HCT116 (cell line): ENCODE data around the gene FRMD8. TPM values are rescaled to one million over a fixed set of nuclear protein-coding genes. Genes with fewer than 3 reads are reported as not detected.

Source experiments
- ATAC-seq: fragments of 200-7000 bp; cut with Tn5 transposase; 2 replicates; pipeline ENCODE4 v1.9.1; 2020; ENCODE audit warnings: mild to moderate bottlenecking, moderate library complexity
- BruUV-seq: library from RNA; stranded (reverse); fragments of 400-500 nt; replicated peaks from 2 replicates; lab custom pipeline; 2021; lab: Mats Ljungman, UMichigan
- CTCF ChIA-PET: fragments of 300-600 bp; sonication (Branson Sonifier 250); formaldehyde crosslinking; loops from one replicate; lab custom pipeline; 2021; ENCODE audit warnings: antibody characterized with exemption; lab: Charles Lee
- POLR2A ChIA-PET: fragments of 300-600, 350-600 bp; sonication (Branson Sonifier 250); formaldehyde crosslinking; loops from one replicate; lab custom pipeline; 2021; ENCODE audit warnings: antibody characterized with exemption; lab: Charles Lee
- RAD21 ChIA-PET, 2 experiments: fragments of 300-600 bp; sonication (Branson Sonifier 250); formaldehyde crosslinking; loops; one replicate each; lab custom pipeline; 2023; ENCODE audit warnings: low total read pairs in 2 of 2; ENCODE audit not compliant: uncharacterized antibody in 2 of 2, unreplicated experiment in 2 of 2, low non-redundant PET in 1 of 2; lab: Charles Lee
- DNase-seq: peaks from one replicate; pipeline ENCODE4 v3.0.0-alpha.2; 2010; ENCODE audit warnings: low read depth, low spot score
- H2AFZ ChIP-seq: fragments of 200-600 bp; shearing (Covaris generic), sonication (generic); 2 replicates; pipeline ENCODE4 v1.6.1; 2017; ENCODE audit warnings: low read depth, mixed run types, mixed read lengths, antibody characterized with exemption, low read length; ENCODE audit not compliant: poor library complexity, severe bottlenecking
- H3K27ac ChIP-seq: 2 replicates; pipeline ENCODE4 v1.5.1; 2012; ENCODE audit warnings: low read depth, low read length
- H3K27me3 ChIP-seq: fragments of 200-600 bp; sonication (generic); 2 replicates; pipeline ENCODE4 v1.6.1; 2016; ENCODE audit warnings: mixed run types, low read length, mixed read lengths; ENCODE audit not compliant: insufficient read depth
- H3K36me3 ChIP-seq, 2 experiments: fragments of 200-500 bp in 1 of 2; fragments of 200-600 bp in 1 of 2; sonication (Bioruptor generic) in 1 of 2; sonication (generic) in 1 of 2; 2 replicates each; pipeline versions ENCODE4 v1.5.1 to v1.6.1; 2014 to 2016; ENCODE audit warnings: low read length in 2 of 2, inconsistent platforms in 1 of 2, mixed read lengths in 1 of 2, mixed run types in 1 of 2; ENCODE audit not compliant: insufficient read depth in 2 of 2, control insufficient read depth in 1 of 2
- H3K4me1 ChIP-seq, 2 experiments: fragments of 200-600 bp in 1 of 2; sonication (generic) in 1 of 2; 2 replicates each; pipeline versions ENCODE4 v1.5.1 to v1.6.1; 2012 to 2017; ENCODE audit warnings: low read length in 2 of 2, inconsistent platforms in 1 of 2, mild to moderate bottlenecking in 1 of 2, mixed read lengths in 1 of 2, mixed run types in 1 of 2, moderate library complexity in 1 of 2; ENCODE audit not compliant: insufficient read depth in 2 of 2, control insufficient read depth in 1 of 2
- H3K4me2 ChIP-seq: fragments of 200-600 bp; sonication (generic); 2 replicates; pipeline ENCODE4 v1.6.1; 2017; ENCODE audit warnings: mixed run types, low read length, mixed read lengths
- H3K4me3 ChIP-seq, 2 experiments: fragments of 200-600 bp in 1 of 2; sonication (generic) in 1 of 2; replicated peaks in 1 of 2; 2 replicates each; pipeline ENCODE4 v1.5.1; 2011 to 2016; ENCODE audit warnings: low read length in 2 of 2, control low read depth in 1 of 2, low read depth in 1 of 2, mild to moderate bottlenecking in 1 of 2, mixed read lengths in 1 of 2, mixed run types in 1 of 2
- H3K79me2 ChIP-seq: fragments of 200-600 bp; sonication (generic); 2 replicates; pipeline ENCODE4 v1.6.1; 2017; ENCODE audit warnings: mild to moderate bottlenecking, mixed run types, low read length, moderate library complexity, mixed read lengths; ENCODE audit not compliant: insufficient read depth
- H3K9ac ChIP-seq: fragments of 200-600 bp; sonication (generic); 2 replicates; pipeline ENCODE4 v1.6.1; 2016; ENCODE audit warnings: low read length, mixed read lengths
- H3K9me2 ChIP-seq: fragments of 200-600 bp; sonication (generic), shearing (Covaris generic); 2 replicates; pipeline ENCODE4 v1.6.1; 2017; ENCODE audit warnings: mixed run types, mild to moderate bottlenecking, moderate library complexity; ENCODE audit not compliant: insufficient read depth
- H3K9me3 ChIP-seq, 2 experiments: fragments of 200-500 bp in 1 of 2; fragments of 200-600 bp in 1 of 2; sonication (Bioruptor generic) in 1 of 2; sonication (generic) in 1 of 2; 2 replicates each; pipeline ENCODE4 v1.6.1; 2014 to 2017; ENCODE audit warnings: low read length in 2 of 2, mixed read lengths in 2 of 2, inconsistent platforms in 1 of 2, low read depth in 1 of 2, mild to moderate bottlenecking in 1 of 2, mixed run types in 1 of 2, moderate library complexity in 1 of 2; ENCODE audit not compliant: control insufficient read depth in 1 of 2, insufficient read depth in 1 of 2
- H4K20me1 ChIP-seq: fragments of 200-600 bp; sonication (generic), shearing (Covaris generic); 2 replicates; pipeline ENCODE4 v1.6.1; 2017; ENCODE audit warnings: mixed run types, mild to moderate bottlenecking, moderate library complexity; ENCODE audit not compliant: insufficient read depth
- CEBPB ChIP-seq: IDR thresholded peaks from 2 replicates; pipeline ENCODE4 v1.6.1; 2012; ENCODE audit warnings: low read depth
- CTCF ChIP-seq, 3 experiments: fragments of 200-600 bp in 1 of 3; sonication (generic) in 1 of 3; IDR thresholded peaks in 2 of 3; conservative IDR thresholded peaks in 1 of 3; 2 replicates each; pipeline ENCODE4 v1.5.1; 2012 to 2017; ENCODE audit warnings: low read depth in 2 of 3, low read length in 2 of 3, antibody characterized with exemption in 1 of 3, borderline replicate concordance in 1 of 3, control low read depth in 1 of 3, mild to moderate bottlenecking in 1 of 3, mixed read lengths in 1 of 3, mixed run types in 1 of 3, moderate library complexity in 1 of 3; ENCODE audit not compliant: insufficient read depth in 1 of 3
- EZH2phosphoT487 ChIP-seq: fragments of 200-600 bp; IDR thresholded peaks from 2 replicates; pipeline ENCODE4 v1.6.1; 2018; ENCODE audit warnings: antibody characterized with exemption, borderline replicate concordance
- JUND ChIP-seq: IDR thresholded peaks from 2 replicates; pipeline ENCODE4 v1.6.1; 2012
- POLR2A ChIP-seq: IDR thresholded peaks from 2 replicates; pipeline ENCODE4 v1.7.0; 2011; ENCODE audit warnings: borderline replicate concordance; ENCODE audit not compliant: insufficient read depth, insufficient read length; ENCODE audit errors: extremely low read depth
- POLR2AphosphoS5 ChIP-seq: IDR thresholded peaks from 2 replicates; pipeline ENCODE4 v1.6.1; 2011; ENCODE audit warnings: mild to moderate bottlenecking, low read depth, low read length, moderate library complexity
- RAD21 ChIP-seq: IDR thresholded peaks from 2 replicates; pipeline ENCODE4 v1.6.1; 2012; ENCODE audit warnings: low read depth, mild to moderate bottlenecking
- SRF ChIP-seq: IDR thresholded peaks from 2 replicates; pipeline ENCODE4 v1.6.1; 2012; ENCODE audit warnings: low read depth
- TCF7L2 ChIP-seq: IDR thresholded peaks from 2 replicates; pipeline ENCODE4 v1.7.0; 2011; ENCODE audit warnings: borderline replicate concordance, inconsistent platforms; ENCODE audit not compliant: insufficient read depth, insufficient read length; ENCODE audit errors: extremely low read depth
- YY1 ChIP-seq: IDR thresholded peaks from 2 replicates; pipeline ENCODE4 v1.6.1; 2011; ENCODE audit warnings: low read length, low read depth, moderate library complexity, mild to moderate bottlenecking; ENCODE audit not compliant: insufficient replicate concordance; ENCODE audit errors: extremely low read depth
- ZFX ChIP-seq: fragments of 450-650 bp; IDR thresholded peaks from 2 replicates; pipeline ENCODE4 v1.6.1; 2017
- ZNF274 ChIP-seq: fragments of 200-500 bp; sonication (Bioruptor generic); IDR thresholded peaks from 2 replicates; pipeline ENCODE4 v1.6.1; 2014; ENCODE audit warnings: mild to moderate bottlenecking, low read depth, low read length, inconsistent platforms
- intact Hi-C: fragments of 100-400 bp; cut with micrococcal nuclease; formaldehyde crosslinking; loops from 2 replicates; pipeline ENCODE4 v1.10.0; 2022
- total RNA-seq: library from RNA; stranded (reverse); gene quantifications from one replicate; pipeline ENCODE4 v1.2.1, GENCODE V29; 2021; ENCODE audit not compliant: unreplicated experiment

Gene FRMD8
- total RNA-seq, 1 experiment from 2014 or later: 35.8 TPM

GRCh38 chr11:65352783-65353182 lies 33.7 kb upstream of the FRMD8 start:
- H3K4me2 ChIP-seq: no peak overlapping the region
- no peak overlapping the region for H3K4me3 ChIP-seq
- H3K4me1 ChIP-seq: peaks cover 3 to 15% of the 10 kb centered on the region in 2 experiments; a peak in 2 of 4 replicates
- TF ChIP-seq EZH2phosphoT487 (no peak), POLR2A (no peak), POLR2AphosphoS5 (no peak), CEBPB (no peak), YY1 (no peak), JUND (no peak), TCF7L2 (no peak), CTCF (IDR thresholded peaks at IDR 0.05 in 2 of 3, conservative IDR thresholded peaks at IDR 0.05 in 1 of 3; ENCODE audit: borderline replicate concordance in 1 of 3, insufficient read depth in 1 of 3, low read depth in 2 of 3, low read length in 2 of 3) (peak; percentile 31 to 42 (median 38); a peak in 4 of 6 replicates), ZNF274 (no peak), ZFX (no peak), SRF (no peak), RAD21 (peak; percentile 38; the same call in 1 of the 2 replicates)
- TF ChIP-seq, all 23 proteins: peak for 2
- Histone ChIP-seq H2AFZ (no peak overlapping the region), H3K9me2 (no peaks in the 10 kb centered on the region), H3K9me3 (no peaks in the 10 kb centered on the region), H3K27me3 (no peaks in the 10 kb centered on the region), H3K9ac (no peak overlapping the region), H3K27ac (no peak overlapping the region), H3K36me3 (peaks cover 23 to 25% of the 10 kb centered on the region in 2 experiments), H4K20me1 (no peaks in the 10 kb centered on the region), H3K79me2 (no peaks in the 10 kb centered on the region)
- ATAC-seq (no peak), DNase-seq (no peak)
- intact Hi-C loops: no loop called here
- BruUV-seq: no TSS peak
- CTCF ChIA-PET: interaction anchor here (1.4 to 5.6 kb wide), 6 partner anchors 8 to 155 kb away, joined by 4 to 49 read pairs (median 5); partner anchors contain the start of gene DPF2
- POLR2A ChIA-PET: interaction anchor here (0.6 kb wide), 1 partner anchor 40 kb away, joined by 4 read pairs; no protein-coding TSS in a partner anchor
- RAD21 ChIA-PET: no interaction called here
